ENCODE measurements around the gene COL17A1.

- TF ChIP-seq CTCF (IDR thresholded peaks at IDR 0.05; ENCODE audit: low read length) (no peak), EZH2 (IDR thresholded peaks at IDR 0.05; ENCODE audit: borderline replicate concordance, low read length) (no peak)
Observed at GRCh38 chr10:104074505-104074904, 11.2 kb downstream of the COL17A1 start.
